Measurements from ENCODE around the gene RAB11FIP4. TPM values are rescaled to one million over a fixed set of nuclear protein-coding genes. Genes with fewer than 3 reads are reported as not detected.

Gene RAB11FIP4
- total RNA-seq, 1 experiment from 2014 or later: 15.1 TPM

GRCh38 chr17:31538080-31538762 is 146.7 kb downstream of the RAB11FIP4 start:
- TF ChIP-seq JUND (IDR thresholded peaks at IDR 0.05) (no peak), EZH2 (IDR thresholded peaks at IDR 0.05) (no peak), SIN3A (IDR thresholded peaks at IDR 0.05; ENCODE audit: low read depth) (no peak), CBX3 (IDR thresholded peaks at IDR 0.05; ENCODE audit: low read depth) (no peak), EGR1 (IDR thresholded peaks at IDR 0.05; ENCODE audit: low read depth) (no peak), SP1 (IDR thresholded peaks at IDR 0.05; ENCODE audit: low read depth) (no peak), FOSL1 (IDR thresholded peaks at IDR 0.05; ENCODE audit: low read depth) (no peak), RAD21 (IDR thresholded peaks at IDR 0.05; ENCODE audit: low read depth) (no peak), CEBPB (IDR thresholded peaks at IDR 0.05; ENCODE audit: low read depth) (no peak), ZNF274 (IDR thresholded peaks at IDR 0.05; ENCODE audit: low read depth, low read length) (no peak)
- TF ChIP-seq, protein P1, sequence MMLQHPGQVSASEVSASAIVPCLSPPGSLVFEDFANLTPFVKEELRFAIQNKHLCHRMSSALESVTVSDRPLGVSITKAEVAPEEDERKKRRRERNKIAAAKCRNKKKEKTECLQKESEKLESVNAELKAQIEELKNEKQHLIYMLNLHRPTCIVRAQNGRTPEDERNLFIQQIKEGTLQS (IDR thresholded peaks at IDR 0.05): no peak
- no peaks in the 10 kb centered on the region for H4K20me1 ChIP-seq (ENCODE audit: insufficient read depth)
- DNase-seq (ENCODE audit: low read depth, low spot score): no peak
- H2AFZ ChIP-seq (ENCODE audit: low read depth, low read length, poor library complexity, severe bottlenecking): no peak overlapping the region
- H3K36me3 ChIP-seq (ENCODE audit: control insufficient read depth in 1 of 2, insufficient read depth in 2 of 2, low read length in 2 of 2): no peaks in the 10 kb centered on the region
- no peak for ATAC-seq
- H3K9me2 ChIP-seq (ENCODE audit: insufficient read depth): no peaks in the 10 kb centered on the region
- H3K27ac ChIP-seq (ENCODE audit: low read depth, low read length): no peak overlapping the region
- H3K79me2 ChIP-seq (ENCODE audit: insufficient read depth, low read length): no peaks in the 10 kb centered on the region
- peaks cover 15 to 23% of the 10 kb centered on the region in 2 experiments for H3K4me1 ChIP-seq (ENCODE audit: control insufficient read depth in 1 of 2, insufficient read depth in 2 of 2, low read length in 2 of 2)
- H3K27me3 ChIP-seq (ENCODE audit: insufficient read depth, low read length): no peaks in the 10 kb centered on the region
- ChIA-PET CTCF (interaction anchor here (1.2 kb wide), 1 partner anchor 305 kb away, joined by 3 read pairs; no protein-coding TSS in a partner anchor), POLR2A (no interaction called here), RAD21 (ENCODE audit: low non-redundant PET in 1 of 2, low total read pairs in 2 of 2, uncharacterized antibody in 2 of 2, unreplicated experiment in 2 of 2) (no interaction called here)
- no peak overlapping the region for H3K9ac ChIP-seq (ENCODE audit: low read length)
- no peak overlapping the region for H3K4me2 ChIP-seq (ENCODE audit: low read length)
- H3K9me3 ChIP-seq (ENCODE audit: control insufficient read depth in 1 of 2, insufficient read depth in 1 of 2, low read depth in 1 of 2, low read length in 2 of 2): no peaks in the 10 kb centered on the region
- no peak overlapping the region for H3K4me3 ChIP-seq (replicated peaks in 1 of 2; ENCODE audit: low read depth in 1 of 2, low read length in 2 of 2)
- intact Hi-C loops (cut with micrococcal nuclease): no loop called here
- no TSS peak for BruUV-seq (replicated peaks)

Data from HCT116 (cell line).